HepG2 (cell line): ENCODE results near the gene DUSP2. TPM values are rescaled to one million over a fixed set of nuclear protein-coding genes. Genes with fewer than 3 reads are reported as not detected.

ENCODE experiments used
- polyA plus RNA-seq, 8 experiments: library from polyadenylated mRNA; depleted of rRNA in 3 of 8; stranded (reverse) in 7 of 8; unstranded in 1 of 8; fragments of >200 nt; fragmentation: Illumina TruSeq in 4 of 8; extraction: Trizol in 4 of 8; gene quantifications; 2 replicates each; pipeline versions ENCODE4 v1.2.1 to v1.2.3, GENCODE V29; 2011 to 2016; ENCODE audit warnings: low read depth in 4 of 8, missing spikeins in 1 of 8, mixed read lengths in 1 of 8; ENCODE audit not compliant: insufficient read depth in 1 of 8
- total RNA-seq, 5 experiments: library from RNA; depleted of rRNA; stranded (reverse); fragments of >200 nt; fragmentation: Illumina TruSeq; extraction: Trizol; gene quantifications; 2 replicates each; pipeline ENCODE4 v1.2.3, GENCODE V29; 2016; ENCODE audit warnings: low read depth in 1 of 5

DUSP2 gene
- total and polyA plus RNA-seq, 2 of the 13 experiments (the other 11 are each of a cell fraction or from before 2014, with no cell fraction given), result not detected

Other genes with a start within 250 kb of the DUSP2 start
- gene ANKRD36C, start 153.6 kb downstream of the DUSP2 start, total RNA-seq (2016; rRNA removed; fragmentation: Illumina TruSeq; extraction: Trizol), result 8.1 and 36.2 TPM in 2 replicates
- gene ANKRD36C, start 153.6 kb downstream of the DUSP2 start, polyA plus RNA-seq (2011; rRNA removed), result 5.3 and 5.4 TPM in 2 replicates
- not detected in 2 replicates for gene GPAT2, start 110.5 kb downstream of the DUSP2 start, total RNA-seq (2016; rRNA removed; fragmentation: Illumina TruSeq; extraction: Trizol)
- not detected in 2 replicates for gene GPAT2, start 110.5 kb downstream of the DUSP2 start, polyA plus RNA-seq (2011; rRNA removed)
- not detected in 2 replicates for gene ADRA2B, start 28.9 kb downstream of the DUSP2 start, total RNA-seq (2016; rRNA removed; fragmentation: Illumina TruSeq; extraction: Trizol)
- gene ADRA2B, start 28.9 kb downstream of the DUSP2 start, polyA plus RNA-seq (2011; rRNA removed), result not detected in 2 replicates
- gene ASTL, start 6.9 kb downstream of the DUSP2 start, total RNA-seq (2016; rRNA removed; fragmentation: Illumina TruSeq; extraction: Trizol), result not detected in 2 replicates
- gene ASTL, start 6.9 kb downstream of the DUSP2 start, polyA plus RNA-seq (2011; rRNA removed), result not detected in 2 replicates
- gene STARD7, start 63.4 kb upstream of the DUSP2 start, total RNA-seq (2016; rRNA removed; fragmentation: Illumina TruSeq; extraction: Trizol), result 300 and 332 TPM in 2 replicates
- 67.2 and 88.2 TPM in 2 replicates for gene STARD7, start 63.4 kb upstream of the DUSP2 start, polyA plus RNA-seq (2011; rRNA removed)
- 15.7 and 21.5 TPM in 2 replicates for gene TMEM127, start 120.6 kb upstream of the DUSP2 start, total RNA-seq (2016; rRNA removed; fragmentation: Illumina TruSeq; extraction: Trizol)
- gene TMEM127, start 120.6 kb upstream of the DUSP2 start, polyA plus RNA-seq (2011; rRNA removed), result 33.9 and 45.2 TPM in 2 replicates
- 99.3 and 118 TPM in 2 replicates for gene CIAO1, start 120.8 kb upstream of the DUSP2 start, total RNA-seq (2016; rRNA removed; fragmentation: Illumina TruSeq; extraction: Trizol)
- 109 and 120 TPM in 2 replicates for gene CIAO1, start 120.8 kb upstream of the DUSP2 start, polyA plus RNA-seq (2011; rRNA removed)
- gene SNRNP200, start 160.1 kb upstream of the DUSP2 start, total RNA-seq (2016; rRNA removed; fragmentation: Illumina TruSeq; extraction: Trizol), result 99.0 and 163 TPM in 2 replicates
- 228 and 232 TPM in 2 replicates for gene SNRNP200, start 160.1 kb upstream of the DUSP2 start, polyA plus RNA-seq (2011; rRNA removed)
- gene ITPRIPL1, start 179.9 kb upstream of the DUSP2 start, total RNA-seq (2016; rRNA removed; fragmentation: Illumina TruSeq; extraction: Trizol), result 8.7 and 11.7 TPM in 2 replicates
- 4.3 and 6.3 TPM in 2 replicates for gene ITPRIPL1, start 179.9 kb upstream of the DUSP2 start, polyA plus RNA-seq (2011; rRNA removed)
- gene NCAPH, start 190.3 kb upstream of the DUSP2 start, total RNA-seq (2016; rRNA removed; fragmentation: Illumina TruSeq; extraction: Trizol), result 48.8 and 66.9 TPM in 2 replicates
- gene NCAPH, start 190.3 kb upstream of the DUSP2 start, polyA plus RNA-seq (2011; rRNA removed), result 13.5 and 22.8 TPM in 2 replicates